ENCODE results near the gene MSANTD1.

The MSANTD1 gene

DNA sequence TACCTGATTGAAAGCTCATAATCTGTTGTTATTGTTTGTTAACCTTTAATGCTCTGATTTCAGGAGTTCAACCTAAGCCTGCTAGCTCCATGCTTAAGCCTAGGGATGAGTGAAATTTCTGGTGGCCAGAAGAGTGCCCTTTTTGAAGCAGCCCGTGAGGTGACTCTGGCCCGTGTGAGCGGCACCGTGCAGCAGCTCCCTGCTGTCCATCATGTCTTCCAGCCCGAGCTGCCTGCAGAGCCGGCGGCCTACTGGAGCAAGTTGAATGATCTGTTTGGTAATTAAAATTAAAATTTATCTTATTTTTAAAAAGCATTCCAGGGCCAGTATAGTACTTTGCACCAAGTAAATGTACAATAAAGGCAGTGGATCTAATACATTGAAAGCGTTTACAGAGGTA is 37.1 kb upstream of the MSANTD1 start:
- TF ChIP-seq, protein P1, sequence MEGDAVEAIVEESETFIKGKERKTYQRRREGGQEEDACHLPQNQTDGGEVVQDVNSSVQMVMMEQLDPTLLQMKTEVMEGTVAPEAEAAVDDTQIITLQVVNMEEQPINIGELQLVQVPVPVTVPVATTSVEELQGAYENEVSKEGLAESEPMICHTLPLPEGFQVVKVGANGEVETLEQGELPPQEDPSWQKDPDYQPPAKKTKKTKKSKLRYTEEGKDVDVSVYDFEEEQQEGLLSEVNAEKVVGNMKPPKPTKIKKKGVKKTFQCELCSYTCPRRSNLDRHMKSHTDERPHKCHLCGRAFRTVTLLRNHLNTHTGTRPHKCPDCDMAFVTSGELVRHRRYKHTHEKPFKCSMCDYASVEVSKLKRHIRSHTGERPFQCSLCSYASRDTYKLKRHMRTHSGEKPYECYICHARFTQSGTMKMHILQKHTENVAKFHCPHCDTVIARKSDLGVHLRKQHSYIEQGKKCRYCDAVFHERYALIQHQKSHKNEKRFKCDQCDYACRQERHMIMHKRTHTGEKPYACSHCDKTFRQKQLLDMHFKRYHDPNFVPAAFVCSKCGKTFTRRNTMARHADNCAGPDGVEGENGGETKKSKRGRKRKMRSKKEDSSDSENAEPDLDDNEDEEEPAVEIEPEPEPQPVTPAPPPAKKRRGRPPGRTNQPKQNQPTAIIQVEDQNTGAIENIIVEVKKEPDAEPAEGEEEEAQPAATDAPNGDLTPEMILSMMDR (IDR thresholded peaks at IDR 0.05; ENCODE audit: insufficient read depth, missing control alignments): no peak
- DNase-seq (ENCODE audit: insufficient read length, low spot score) (no peak), FAIRE-seq (no peak)

DNA sequence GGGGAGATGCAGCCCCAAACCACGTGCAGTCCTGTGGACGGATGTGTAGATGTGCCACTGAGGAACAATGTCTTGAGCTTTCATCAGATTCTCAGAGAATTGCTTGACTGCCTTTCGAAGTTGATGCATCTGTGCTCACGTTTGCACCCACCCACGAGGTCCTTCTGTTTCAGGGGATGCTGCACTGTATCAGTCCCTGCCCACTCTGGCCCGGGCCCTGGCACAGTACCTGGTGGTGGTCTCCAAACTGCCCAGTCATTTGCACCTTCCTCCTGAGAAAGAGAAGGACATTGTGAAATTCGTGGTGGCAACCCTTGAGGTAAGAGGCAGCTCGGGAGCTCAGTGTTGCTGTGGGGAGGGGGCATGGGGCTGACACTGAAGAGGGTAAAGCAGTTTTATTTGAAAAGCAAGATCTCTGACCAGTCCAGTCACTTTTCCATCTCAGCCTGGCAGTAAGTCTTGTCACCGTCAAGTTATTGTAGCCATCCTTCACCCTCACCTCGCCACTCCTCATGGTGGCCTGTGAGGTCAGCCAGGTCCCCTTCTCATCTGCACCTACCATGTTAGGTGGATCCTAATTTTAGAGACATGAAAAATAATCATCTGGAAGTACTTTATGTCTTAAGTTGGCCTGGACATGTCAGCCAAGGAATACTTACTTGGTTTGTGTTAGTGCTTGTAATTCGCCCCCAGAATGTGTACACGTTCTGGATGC is 36.4 kb upstream of the MSANTD1 start:
- FAIRE-seq: no peak
- TF ChIP-seq, protein P1 (IDR thresholded peaks at IDR 0.05; ENCODE audit: insufficient read depth, missing control alignments): no peak
- DNase-seq (ENCODE audit: insufficient read length, low spot score): no peak

DNA sequence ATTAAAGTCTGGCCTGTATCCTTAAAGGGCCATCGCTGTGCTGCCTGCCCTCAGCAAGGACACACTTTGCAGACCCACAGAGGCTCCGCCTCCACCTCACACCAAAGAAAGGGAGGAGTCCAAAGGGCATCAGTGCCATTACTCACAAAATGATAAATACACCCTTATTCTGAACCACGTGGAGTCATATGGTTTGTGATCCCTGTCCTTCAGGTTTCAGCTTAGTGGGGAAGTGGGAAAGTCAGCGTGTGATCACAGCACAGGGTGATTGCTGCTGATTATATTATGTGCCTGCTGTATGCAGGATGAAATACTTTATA is 35.9 kb upstream of the MSANTD1 start:
- DNase-seq (ENCODE audit: insufficient read length, low spot score) (no peak), FAIRE-seq (no peak)
- TF ChIP-seq, protein P1 (IDR thresholded peaks at IDR 0.05; ENCODE audit: insufficient read depth, missing control alignments): no peak

DNA sequence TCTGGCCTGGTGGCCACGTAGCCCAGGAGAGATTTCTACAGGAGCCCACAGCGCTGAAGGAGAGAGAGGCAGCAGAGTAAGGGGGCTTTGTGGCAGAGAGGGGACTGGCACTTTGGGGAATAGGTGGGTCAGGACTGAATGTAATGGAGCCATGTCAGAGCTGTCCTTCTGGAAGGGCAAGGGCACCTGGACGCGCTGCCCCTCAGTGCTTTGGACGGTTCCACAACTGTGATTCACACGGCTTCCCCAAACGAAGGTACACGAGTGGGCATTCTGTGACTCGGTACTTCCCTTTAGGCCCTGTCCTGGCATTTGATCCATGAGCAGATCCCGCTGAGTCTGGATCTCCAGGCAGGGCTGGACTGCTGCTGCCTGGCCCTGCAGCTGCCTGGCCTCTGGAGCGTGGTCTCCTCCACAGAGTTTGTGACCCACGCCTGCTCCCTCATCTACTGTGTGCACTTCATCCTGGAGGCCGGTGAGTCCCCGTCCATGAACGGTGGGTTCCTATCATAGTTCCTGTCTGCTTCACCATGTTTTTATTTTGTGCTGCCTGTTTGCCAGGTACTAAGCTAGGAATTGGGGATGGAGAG is 35.2 kb upstream of the MSANTD1 start:
- FAIRE-seq (no peak), DNase-seq (ENCODE audit: insufficient read length, low spot score) (no peak)
- TF ChIP-seq, protein P1 (IDR thresholded peaks at IDR 0.05; ENCODE audit: insufficient read depth, missing control alignments): no peak

DNA sequence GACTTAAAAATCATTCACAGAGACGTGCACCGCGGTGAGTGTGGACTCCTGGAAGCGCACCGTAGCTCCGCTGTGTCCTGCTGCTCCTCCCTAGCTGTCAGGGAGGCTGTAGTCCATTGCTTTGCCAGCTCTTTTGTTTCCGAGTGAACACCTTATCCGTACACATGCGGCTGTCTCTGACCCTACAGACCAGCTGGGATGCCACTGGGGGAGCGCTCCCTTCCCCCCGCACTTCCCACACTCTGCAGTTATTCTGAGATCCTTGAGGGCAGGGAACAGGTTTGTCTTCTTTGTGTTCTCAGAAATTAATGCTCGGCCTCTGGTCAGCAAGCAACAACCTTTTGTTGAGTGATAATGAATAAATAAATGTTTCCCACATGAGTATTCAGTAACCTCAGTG is 33.7 kb upstream of the MSANTD1 start:
- no peak for DNase-seq (ENCODE audit: insufficient read length, low spot score)
- no peak for FAIRE-seq

DNA sequence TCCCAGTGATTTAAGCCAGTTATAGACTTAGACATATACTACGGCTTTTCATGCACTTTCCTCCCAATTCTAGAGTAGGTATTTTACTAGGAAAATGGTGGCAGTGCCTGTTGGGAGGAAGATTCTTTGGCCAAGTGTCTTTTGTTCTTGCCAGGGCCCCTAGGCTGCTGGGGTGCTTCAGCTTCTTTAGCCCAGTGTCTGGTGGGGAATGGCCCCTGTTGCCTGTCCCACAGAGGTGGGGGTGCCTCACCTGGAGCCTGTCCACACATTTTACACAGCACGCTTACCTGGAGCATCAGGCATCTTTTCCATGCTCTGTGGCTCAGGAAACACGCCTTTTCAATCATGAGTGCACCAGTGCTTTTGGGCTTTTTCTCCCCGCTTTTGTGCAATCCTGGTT is 33.2 kb upstream of the MSANTD1 start:
- DNase-seq (ENCODE audit: insufficient read length, low spot score) (no peak), FAIRE-seq (no peak)
- TF ChIP-seq, protein P1 (IDR thresholded peaks at IDR 0.05; ENCODE audit: insufficient read depth, missing control alignments): no peak

More for the DNA sequence above, 33.7 kb upstream of the MSANTD1 start:
- TF ChIP-seq, protein P1 (IDR thresholded peaks at IDR 0.05; ENCODE audit: insufficient read depth, missing control alignments): no peak

DNA sequence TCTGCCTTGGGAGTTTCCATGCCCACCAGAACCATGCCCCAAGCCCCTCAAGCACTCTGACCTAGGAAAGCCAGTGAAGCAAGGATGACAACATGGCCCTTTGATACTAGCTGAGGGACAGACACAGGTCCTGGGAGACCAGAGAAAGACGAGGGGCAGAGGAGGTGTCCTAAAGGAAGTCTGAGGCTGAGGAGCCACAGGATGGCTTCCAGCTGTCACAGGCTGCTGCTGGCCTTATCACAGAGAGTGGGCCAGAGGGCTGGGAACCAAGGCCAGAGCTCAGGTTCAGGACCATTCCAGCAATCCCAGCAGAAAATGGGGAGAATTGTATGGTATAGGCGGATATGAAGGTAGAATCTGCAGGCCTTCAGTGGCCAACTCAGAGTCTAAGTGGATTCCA is 31.7 kb upstream of the MSANTD1 start:
- TF ChIP-seq, protein P1 (IDR thresholded peaks at IDR 0.05; ENCODE audit: insufficient read depth, missing control alignments): no peak
- DNase-seq (ENCODE audit: insufficient read length, low spot score) (no peak), FAIRE-seq (no peak)
